MCF 10A (cell line): ENCODE measurements around the gene SLC35A1. TPM values are rescaled to one million over a fixed set of nuclear protein-coding genes. Genes with fewer than 3 reads are reported as not detected.
A peak's percentile ranks its signal among the peaks of the same experiment; 100 is the strongest.
"Not testable (repeated sequence)": the region's sequence is repeated elsewhere in the genome, so short reads cannot be mapped to it uniquely, and the experiment has no call there.

Experiments used
- BruUV-seq: library from RNA; stranded (reverse); fragments of 400-500 nt; replicated peaks from 2 replicates; lab custom pipeline; 2021; lab: Mats Ljungman, UMichigan
- CTCF ChIA-PET: fragments of 300-600 bp; sonication (Branson Sonifier 250); formaldehyde crosslinking; extraction: SDS; loops from one replicate; lab custom pipeline; 2021; ENCODE audit warnings: antibody characterized with exemption, inconsistent platforms; lab: Yijun Ruan, JAX
- POLR2A ChIA-PET: fragments of 300-600, 350-650 bp; sonication (Branson Sonifier 250); formaldehyde crosslinking; extraction: SDS; loops from one replicate; lab custom pipeline; 2020; ENCODE audit warnings: antibody characterized with exemption, inconsistent platforms; lab: Yijun Ruan, JAX
- DNase-seq: peaks from one replicate; pipeline ENCODE4 v3.0.0-alpha.2; 2018; ENCODE audit not compliant: unreplicated experiment
- H3K27ac Mint-ChIP-seq: one replicate; pipeline ENCODE4 v1.8.0; 2022; ENCODE audit warnings: mild to moderate bottlenecking, low read depth, mixed read lengths; ENCODE audit not compliant: unreplicated experiment
- H3K27me3 Mint-ChIP-seq: one replicate; pipeline ENCODE4 v1.8.0; 2022; ENCODE audit warnings: mixed read lengths; ENCODE audit not compliant: insufficient read depth, unreplicated experiment
- H3K36me3 Mint-ChIP-seq: one replicate; pipeline ENCODE4 v1.8.0; 2022; ENCODE audit warnings: mild to moderate bottlenecking, moderate library complexity, mixed read lengths; ENCODE audit not compliant: insufficient read depth, unreplicated experiment
- H3K4me1 Mint-ChIP-seq: one replicate; pipeline ENCODE4 v1.8.0; 2022; ENCODE audit warnings: mixed read lengths; ENCODE audit not compliant: insufficient read depth, unreplicated experiment
- H3K4me3 Mint-ChIP-seq: one replicate; pipeline ENCODE4 v1.8.0; 2022; ENCODE audit warnings: mild to moderate bottlenecking, moderate library complexity, mixed read lengths; ENCODE audit not compliant: unreplicated experiment
- H3K9me3 Mint-ChIP-seq: one replicate; pipeline ENCODE4 v1.8.0; 2022; ENCODE audit warnings: mixed read lengths; ENCODE audit not compliant: unreplicated experiment
- CTCF ChIP-seq: fragments of 200-600 bp; IDR thresholded peaks from one replicate; pipeline ENCODE4 v1.8.0; 2022; ENCODE audit warnings: antibody characterized with exemption, mild to moderate bottlenecking; ENCODE audit not compliant: unreplicated experiment
- intact Hi-C: fragments of 100-400 bp; cut with micrococcal nuclease; formaldehyde crosslinking; loops from 2 replicates; pipeline ENCODE4 v1.14.1; 2022
- total RNA-seq: library from RNA; stranded (reverse); gene quantifications from 2 replicates; pipeline ENCODE4 v1.2.3, GENCODE V29; 2022

SLC35A1 gene
- total RNA-seq, 1 experiment from 2014 or later, result 10.3 TPM

- Mint-ChIP-seq H3K9me3 (peaks cover 9% of the 10 kb centered on the region), H3K4me1 (peaks cover 11% of the 10 kb centered on the region), H3K36me3 (peaks cover 4% of the 10 kb centered on the region), H3K27me3 (no peaks in the 10 kb centered on the region), H3K4me3 (no peak overlapping the region), H3K27ac (no peak overlapping the region)
- no TSS peak for BruUV-seq
- ChIA-PET CTCF (interaction anchor here (1.0 kb wide), 1 partner anchor 90 kb away, joined by 3 read pairs; no protein-coding TSS in a partner anchor), POLR2A (interaction anchor here (1.6 kb wide), 1 partner anchor 11 kb away, joined by 3 read pairs; the partner anchor contains the start of gene SLC35A1)
- no peak for TF ChIP-seq CTCF
- intact Hi-C loops, result no loop called here
- peak; percentile 43 for DNase-seq
Measured at GRCh38 chr6:87483929-87484328, 11.2 kb downstream of the SLC35A1 start.

GRCh38 chr6:87484491-87484890 lies 11.7 kb downstream of the SLC35A1 start:
- Mint-ChIP-seq H3K4me3 (no peak overlapping the region), H3K27ac (peak overlapping the region; percentile 5), H3K4me1 (peaks cover 11% of the 10 kb centered on the region), H3K27me3 (no peaks in the 10 kb centered on the region), H3K36me3 (peaks cover 4% of the 10 kb centered on the region), H3K9me3 (peaks cover 9% of the 10 kb centered on the region)
- POLR2A ChIA-PET, result interaction anchor here (1.6 kb wide), 1 partner anchor 12 kb away, joined by 3 read pairs; the partner anchor contains the start of gene SLC35A1
- no peak for TF ChIP-seq CTCF
- DNase-seq, result peak; percentile 40
- BruUV-seq, result no TSS peak
- intact Hi-C loops, result no loop called here
- CTCF ChIA-PET, result interaction anchor here (0.5 to 1.0 kb wide), 3 partner anchors 91 to 208 kb away, joined by 3 read pairs; no protein-coding TSS in a partner anchor

DNA sequence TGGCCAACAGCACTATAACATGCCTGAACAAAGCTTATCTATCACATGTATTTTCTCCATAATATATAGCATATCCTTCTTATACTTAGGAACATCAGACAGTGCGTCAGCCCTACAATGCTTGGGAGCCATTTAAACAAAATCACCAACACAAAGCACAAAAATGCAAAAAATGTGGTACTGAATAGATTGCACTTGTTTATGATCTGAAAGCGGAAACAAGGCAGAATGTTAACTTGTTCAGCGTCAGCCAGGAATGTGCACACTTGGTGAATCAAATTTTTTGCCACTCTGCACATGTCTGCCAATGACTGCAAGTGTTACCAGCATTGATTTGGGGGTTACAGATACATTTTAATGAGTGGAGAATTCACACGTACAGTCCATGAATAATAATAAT lies 14.8 kb downstream of the SLC35A1 start:
- no TSS peak for BruUV-seq
- peaks cover 11% of the 10 kb centered on the region for H3K4me1 Mint-ChIP-seq
- no peaks in the 10 kb centered on the region for H3K27me3 Mint-ChIP-seq
- no peak for TF ChIP-seq CTCF
- peaks cover 9% of the 10 kb centered on the region for H3K9me3 Mint-ChIP-seq
- ChIA-PET POLR2A (no interaction called here), CTCF (interaction anchor here (0.5 to 0.7 kb wide), 2 partner anchors 18 to 1558 kb away, joined by 3 read pairs; no protein-coding TSS in a partner anchor)
- H3K4me3 Mint-ChIP-seq, result no peak overlapping the region
- intact Hi-C loops, result no loop called here
- no peak overlapping the region for H3K27ac Mint-ChIP-seq
- no peak for DNase-seq
- peaks cover 9% of the 10 kb centered on the region for H3K36me3 Mint-ChIP-seq

GRCh38 chr6:87489326-87489725 lies 16.6 kb downstream of the SLC35A1 start:
- H3K4me1 Mint-ChIP-seq, H3K36me3 Mint-ChIP-seq, H3K4me3 Mint-ChIP-seq, DNase-seq, H3K9me3 Mint-ChIP-seq, H3K27ac Mint-ChIP-seq, intact Hi-C loops, BruUV-seq, H3K27me3 Mint-ChIP-seq: not testable (repeated sequence)
- ChIA-PET CTCF (interaction anchor here (0.6 to 0.8 kb wide), 3 partner anchors 111 to 1387 kb away, joined by 3 read pairs; no protein-coding TSS in a partner anchor), POLR2A (interaction anchor here (0.6 kb wide), 1 partner anchor 498 kb away, joined by 3 read pairs; no protein-coding TSS in a partner anchor)
